ENCODE results near the gene TEX2. TPM values are rescaled to one million over a fixed set of nuclear protein-coding genes. Genes with fewer than 3 reads are reported as not detected.

Gene TEX2
- total RNA-seq, 1 donor from 2014 or later = 58.0 TPM

GRCh38 chr17:64102627-64103390 lies 160.3 kb downstream of the TEX2 start:
- Histone ChIP-seq H3K9me3 (replicated peaks) (no peaks in the 10 kb centered on the region), H3K4me1 (peaks cover 12% of the 10 kb centered on the region), H3K27me3 (ENCODE audit: low read depth) (no peaks in the 10 kb centered on the region), H3K27ac (replicated peaks) (no peak overlapping the region), H3K36me3 (peaks cover under 1% of the 10 kb centered on the region), H3K4me3 (no peak overlapping the region)
- intact Hi-C loops (cut with micrococcal nuclease) = no loop called here
- no peak for TF ChIP-seq CTCF (IDR thresholded peaks at IDR 0.05; ENCODE audit: borderline replicate concordance)
- no peak for DNase-seq

- Histone ChIP-seq H3K4me1 (peaks cover 15% of the 10 kb centered on the region), H3K4me3 (no peak overlapping the region), H3K9me3 (replicated peaks) (no peaks in the 10 kb centered on the region), H3K36me3 (peaks cover 16% of the 10 kb centered on the region), H3K27me3 (ENCODE audit: low read depth) (no peaks in the 10 kb centered on the region), H3K27ac (replicated peaks) (no peak overlapping the region)
- intact Hi-C loops (cut with micrococcal nuclease) = no loop called here
- DNase-seq = no peak
- no peak for TF ChIP-seq CTCF (IDR thresholded peaks at IDR 0.05; ENCODE audit: borderline replicate concordance)
Measured at GRCh38 chr17:64099543-64099942, 163.5 kb downstream of the TEX2 start.

Other genes starting within 250 kb of the TEX2 start
- gene ICAM2, start 242.6 kb downstream of the TEX2 start, total RNA-seq = 28.2 TPM
- gene ERN1, start 133.1 kb downstream of the TEX2 start, total RNA-seq = 9.3 TPM
- gene PECAM1, start 127.6 kb upstream of the TEX2 start, total RNA-seq = 106 TPM
- 2.5 TPM for gene MILR1, start 185.9 kb upstream of the TEX2 start, total RNA-seq
- 9.7 TPM for gene POLG2, start 233.8 kb upstream of the TEX2 start, total RNA-seq
- 326 TPM for gene DDX5, start 243.0 kb upstream of the TEX2 start, total RNA-seq
- 10.1 TPM for gene CEP95, start 243.7 kb upstream of the TEX2 start, total RNA-seq